Activated naive CD4-positive, alpha-beta T cell treated with anti-CD3 and anti-CD28 coated beads, Interleukin-2, amount 50 U/mL, for 72 hours (primary cell): ENCODE data around the gene ZNF646. TPM values are rescaled to one million over a fixed set of nuclear protein-coding genes. Genes with fewer than 3 reads are reported as not detected.
A peak's percentile ranks its signal among the peaks of the same experiment; 100 is the strongest.

Experiments used
- ATAC-seq, 2 donors: fragments of 150-1000 bp; cut with Tn5 transposase; 2 replicates each; pipeline ENCODE4 v1.10.0; 2021; ENCODE audit warnings: mild to moderate bottlenecking in 2 of 2, moderate library complexity in 2 of 2
- DNase-seq, 2 donors: peaks; one replicate each; pipeline ENCODE4 v3.0.0; 2021 to 2022; ENCODE audit warnings: low spot score in 2 of 2
- H3K27ac Mint-ChIP-seq, 2 donors: one replicate each; pipeline ENCODE4 v1.8.0; 2022; ENCODE audit warnings: mild to moderate bottlenecking in 2 of 2, mixed read lengths in 2 of 2
- H3K36me3 Mint-ChIP-seq, 2 donors: one replicate each; pipeline ENCODE4 v1.8.0; 2022; ENCODE audit warnings: mixed read lengths in 2 of 2
- H3K9me3 Mint-ChIP-seq, 2 donors: one replicate each; pipeline ENCODE4 v1.8.0; 2022; ENCODE audit warnings: mixed read lengths in 2 of 2
- total RNA-seq, 2 donors: library from RNA; stranded (reverse); gene quantifications; one replicate each; pipeline ENCODE4 v1.2.3, GENCODE V29; 2022

Gene ZNF646
- total RNA-seq, 2 donors from 2014 or later: 20.2 to 35.6 TPM

DNA sequence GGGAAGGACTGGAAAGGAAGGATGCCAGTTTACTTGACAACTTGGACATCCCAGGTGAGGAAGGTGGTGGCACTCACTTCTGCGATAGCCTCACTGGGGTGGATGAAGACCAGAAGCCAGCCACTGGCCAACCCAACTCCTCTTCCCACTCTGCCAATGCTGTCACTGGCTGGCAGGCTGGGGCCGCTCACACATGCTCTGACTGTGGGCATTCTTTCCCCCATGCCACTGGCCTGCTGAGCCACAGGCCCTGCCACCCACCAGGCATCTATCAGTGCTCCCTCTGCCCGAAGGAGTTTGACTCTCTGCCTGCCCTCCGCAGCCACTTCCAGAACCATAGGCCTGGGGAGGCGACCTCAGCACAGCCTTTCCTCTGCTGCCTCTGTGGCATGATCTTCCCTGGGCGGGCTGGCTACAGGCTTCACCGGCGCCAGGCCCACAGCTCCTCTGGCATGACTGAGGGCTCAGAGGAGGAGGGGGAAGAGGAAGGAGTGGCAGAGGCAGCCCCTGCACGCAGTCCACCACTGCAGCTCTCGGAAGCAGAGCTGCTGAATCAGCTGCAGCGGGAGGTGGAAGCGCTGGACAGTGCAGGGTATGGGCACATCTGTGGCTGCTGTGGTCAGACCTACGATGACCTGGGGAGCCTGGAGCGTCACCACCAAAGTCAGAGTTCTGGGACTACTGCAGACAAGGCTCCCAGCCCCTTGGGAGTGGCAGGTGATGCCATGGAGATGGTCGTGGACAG, 4.5 kb downstream of the ZNF646 start:
- ATAC-seq (no peak), DNase-seq (no peak)
- Mint-ChIP-seq H3K9me3 (no peaks in the 10 kb centered on the region), H3K36me3 (peaks cover 15 to 20% of the 10 kb centered on the region in 2 donors), H3K27ac (peak overlapping the region; percentile 71 to 84)

DNA sequence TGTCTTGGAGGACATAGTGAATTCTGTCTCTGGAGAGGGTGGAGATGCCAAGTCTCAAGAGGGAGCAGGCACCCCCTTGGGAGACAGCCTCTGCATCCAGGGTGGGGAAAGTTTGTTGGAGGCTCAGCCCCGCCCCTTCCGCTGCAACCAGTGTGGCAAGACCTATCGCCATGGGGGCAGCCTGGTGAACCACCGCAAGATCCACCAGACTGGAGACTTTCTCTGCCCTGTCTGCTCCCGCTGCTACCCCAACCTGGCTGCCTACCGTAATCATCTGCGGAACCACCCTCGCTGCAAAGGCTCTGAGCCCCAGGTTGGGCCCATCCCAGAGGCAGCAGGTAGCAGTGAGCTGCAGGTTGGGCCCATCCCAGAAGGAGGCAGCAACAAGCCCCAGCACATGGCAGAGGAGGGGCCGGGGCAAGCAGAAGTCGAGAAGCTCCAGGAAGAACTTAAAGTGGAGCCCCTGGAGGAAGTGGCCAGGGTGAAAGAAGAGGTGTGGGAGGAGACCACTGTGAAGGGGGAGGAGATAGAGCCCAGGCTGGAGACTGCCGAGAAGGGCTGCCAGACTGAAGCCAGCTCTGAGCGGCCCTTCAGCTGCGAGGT, 5.2 kb downstream of the ZNF646 start:
- no peak for ATAC-seq
- peak overlapping the region; percentile 71 to 84 for H3K27ac Mint-ChIP-seq
- DNase-seq: no peak
- peaks cover 13 to 18% of the 10 kb centered on the region in 2 donors for H3K36me3 Mint-ChIP-seq
- H3K9me3 Mint-ChIP-seq: no peaks in the 10 kb centered on the region

DNA sequence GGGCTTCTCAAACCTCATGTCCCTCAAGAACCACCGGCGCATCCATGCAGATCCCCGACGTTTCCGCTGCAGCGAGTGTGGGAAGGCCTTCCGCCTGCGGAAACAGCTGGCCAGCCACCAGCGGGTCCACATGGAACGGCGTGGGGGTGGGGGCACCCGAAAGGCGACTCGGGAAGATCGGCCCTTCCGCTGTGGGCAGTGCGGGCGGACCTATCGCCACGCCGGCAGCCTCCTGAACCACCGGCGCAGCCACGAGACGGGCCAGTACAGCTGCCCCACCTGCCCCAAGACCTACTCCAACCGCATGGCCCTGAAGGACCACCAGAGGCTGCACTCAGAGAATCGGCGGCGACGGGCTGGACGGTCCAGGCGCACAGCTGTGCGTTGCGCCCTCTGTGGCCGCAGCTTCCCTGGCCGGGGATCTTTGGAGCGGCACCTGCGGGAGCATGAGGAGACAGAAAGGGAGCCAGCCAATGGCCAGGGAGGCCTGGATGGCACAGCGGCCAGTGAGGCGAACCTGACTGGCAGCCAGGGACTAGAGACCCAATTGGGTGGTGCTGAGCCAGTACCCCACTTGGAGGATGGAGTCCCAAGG, 5.9 kb downstream of the ZNF646 start:
- DNase-seq (no peak), ATAC-seq (no peak)
- peak overlapping the region in 1 of 2 donors; percentile 71 for H3K27ac Mint-ChIP-seq
- no peaks in the 10 kb centered on the region for H3K9me3 Mint-ChIP-seq
- peaks cover 6 to 11% of the 10 kb centered on the region in 2 donors for H3K36me3 Mint-ChIP-seq

DNA sequence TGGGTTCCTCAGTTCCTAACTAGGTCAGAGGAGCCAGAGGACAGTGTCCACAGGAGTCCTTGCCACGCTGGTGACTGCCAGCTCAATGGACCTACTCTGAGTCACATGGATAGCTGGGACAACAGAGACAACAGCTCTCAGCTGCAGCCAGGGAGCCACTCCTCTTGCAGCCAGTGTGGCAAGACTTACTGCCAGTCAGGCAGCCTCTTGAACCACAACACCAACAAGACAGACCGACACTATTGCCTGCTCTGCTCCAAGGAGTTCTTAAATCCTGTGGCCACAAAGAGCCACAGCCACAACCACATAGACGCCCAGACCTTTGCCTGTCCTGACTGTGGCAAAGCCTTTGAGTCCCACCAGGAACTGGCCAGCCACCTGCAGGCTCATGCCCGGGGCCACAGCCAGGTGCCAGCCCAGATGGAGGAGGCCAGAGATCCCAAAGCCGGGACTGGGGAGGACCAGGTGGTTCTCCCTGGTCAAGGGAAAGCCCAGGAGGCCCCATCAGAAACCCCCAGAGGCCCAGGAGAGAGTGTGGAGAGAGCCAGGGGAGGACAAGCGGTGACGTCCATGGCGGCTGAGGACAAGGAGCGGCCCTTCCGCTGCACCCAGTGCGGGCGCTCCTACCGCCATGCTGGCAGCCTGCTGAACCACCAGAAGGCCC, 6.7 kb downstream of the ZNF646 start:
- peaks cover 6 to 9% of the 10 kb centered on the region in 2 donors for H3K36me3 Mint-ChIP-seq
- H3K27ac Mint-ChIP-seq: peak overlapping the region; percentile 44 to 71
- ATAC-seq (no peak), DNase-seq (no peak)
- H3K9me3 Mint-ChIP-seq: no peaks in the 10 kb centered on the region

DNA sequence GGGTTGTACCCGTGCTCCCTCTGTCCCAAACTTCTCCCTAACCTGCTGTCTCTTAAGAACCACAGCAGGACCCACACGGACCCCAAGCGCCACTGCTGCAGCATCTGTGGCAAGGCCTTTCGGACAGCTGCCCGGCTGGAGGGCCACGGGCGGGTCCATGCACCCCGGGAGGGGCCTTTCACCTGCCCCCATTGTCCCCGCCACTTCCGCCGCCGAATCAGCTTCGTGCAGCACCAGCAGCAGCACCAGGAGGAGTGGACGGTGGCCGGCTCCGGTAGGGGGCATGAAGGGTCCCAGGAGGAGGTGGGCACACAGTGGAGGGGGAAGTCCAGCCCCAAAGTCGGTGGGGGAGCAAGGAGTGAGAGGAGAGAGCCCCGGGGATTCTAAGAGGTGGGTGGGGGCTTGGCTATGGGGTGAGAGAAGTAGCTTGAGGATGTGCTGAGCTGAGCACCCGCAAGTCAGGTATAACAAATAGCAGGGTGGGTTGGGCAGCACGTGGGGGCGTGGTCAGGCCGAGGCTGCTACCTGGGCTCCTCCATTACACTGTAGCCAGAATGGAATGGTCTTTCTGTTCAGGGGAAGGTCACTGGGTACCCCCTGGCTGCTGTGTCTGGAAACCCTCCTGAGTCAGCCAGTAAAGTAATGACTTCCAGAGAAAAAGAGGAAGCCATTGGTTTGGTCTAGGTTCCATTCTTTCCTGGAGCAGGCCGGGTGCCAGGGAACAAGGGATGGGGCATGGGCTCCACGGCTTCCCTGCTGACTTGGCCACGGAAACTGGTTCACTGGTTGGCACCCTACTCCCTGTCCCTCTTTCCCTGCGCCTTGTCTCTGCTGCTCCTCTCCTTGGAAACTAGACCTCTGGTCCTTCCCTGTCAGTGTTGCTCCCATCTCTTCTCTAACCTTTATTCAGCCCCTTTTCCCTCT, 7.5 kb downstream of the ZNF646 start:
- Mint-ChIP-seq H3K36me3 (peaks cover 6 to 9% of the 10 kb centered on the region in 2 donors), H3K27ac (peak overlapping the region; percentile 48 to 71)
- no peak for ATAC-seq

DNA sequence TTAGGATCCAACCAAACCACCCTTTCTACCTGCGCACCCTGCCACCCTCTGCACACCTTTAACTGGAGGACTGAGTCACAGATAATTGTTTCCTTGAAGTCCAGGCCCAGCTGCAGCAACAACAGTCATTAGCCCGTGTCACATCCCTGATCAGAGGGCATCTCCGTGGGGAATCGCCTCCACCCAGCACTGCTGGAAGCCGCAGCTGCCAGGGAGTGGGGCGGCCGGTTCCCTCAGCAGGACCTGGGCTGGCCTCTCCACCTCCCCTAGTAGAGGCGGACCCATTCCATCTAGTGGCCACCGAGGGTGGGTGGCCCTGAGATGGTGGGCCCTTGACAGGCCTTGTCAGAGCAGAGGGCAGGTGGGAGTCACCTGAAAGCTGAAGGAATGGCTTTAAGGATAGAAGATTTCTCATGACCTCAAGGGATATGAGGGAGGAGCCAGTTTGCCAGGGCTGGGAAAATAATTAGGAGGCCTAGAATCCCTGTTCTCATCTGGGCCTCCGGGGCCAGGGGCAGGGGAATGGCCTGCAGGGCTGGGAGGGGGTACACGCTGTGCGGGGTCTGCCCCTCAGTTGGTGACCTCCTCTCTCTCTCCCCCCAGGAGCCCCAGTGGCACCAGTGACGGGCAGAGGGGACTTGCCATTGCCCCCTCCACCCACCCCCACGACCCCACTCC, 8.3 kb downstream of the ZNF646 start:
- Mint-ChIP-seq H3K9me3 (no peaks in the 10 kb centered on the region), H3K36me3 (peaks cover 6 to 8% of the 10 kb centered on the region in 2 donors), H3K27ac (peak overlapping the region in 1 of 2 donors; percentile 48)
- DNase-seq: no peak
- ATAC-seq: no peak

More for the DNA sequence above, 7.5 kb downstream of the ZNF646 start:
- H3K9me3 Mint-ChIP-seq: no peaks in the 10 kb centered on the region
- no peak for DNase-seq

DNA sequence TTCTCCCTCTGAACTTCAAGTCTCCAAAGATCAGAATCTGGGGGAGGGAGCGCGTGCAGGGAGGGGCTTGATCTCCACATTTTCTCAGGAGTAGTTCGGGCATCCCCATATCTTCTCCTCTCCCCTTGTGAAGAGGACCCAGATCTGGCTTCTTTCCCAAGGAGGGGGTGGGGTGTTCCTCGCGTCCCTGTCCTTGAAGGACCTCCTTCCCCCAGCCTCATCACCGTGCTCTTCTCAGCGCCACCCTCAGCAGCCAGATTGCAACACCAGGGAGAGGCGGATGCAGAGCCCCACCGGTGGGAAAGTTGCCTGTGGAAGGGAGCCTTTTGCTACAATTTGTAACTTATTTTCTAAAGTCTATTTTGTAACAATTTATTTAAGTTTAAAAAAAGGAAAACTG, 8.9 kb downstream of the ZNF646 start:
- Mint-ChIP-seq H3K27ac (no peak overlapping the region), H3K9me3 (no peaks in the 10 kb centered on the region), H3K36me3 (peaks cover 3% of the 10 kb centered on the region in 2 donors)
- DNase-seq: no peak
- no peak for ATAC-seq

DNA sequence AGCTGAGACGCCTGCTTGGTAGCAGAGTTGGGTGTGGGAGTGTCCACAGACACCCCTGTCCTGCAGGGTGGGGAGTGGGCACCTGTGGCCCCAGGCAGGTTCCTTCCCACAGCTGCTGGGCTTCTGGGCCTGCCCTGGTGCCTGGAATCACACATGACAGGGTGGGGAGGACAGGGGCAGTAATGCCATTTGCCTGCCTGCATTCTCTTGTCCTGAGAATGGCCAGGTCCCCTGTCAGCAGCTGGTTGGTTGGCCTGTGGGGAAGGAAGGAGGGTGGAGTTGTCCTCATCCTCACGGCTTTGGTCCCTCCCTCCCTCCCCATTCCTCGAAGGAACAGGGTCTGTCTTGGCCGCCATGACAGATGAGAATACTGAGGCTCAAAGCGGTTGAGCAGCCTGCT, 9.3 kb downstream of the ZNF646 start:
- H3K36me3 Mint-ChIP-seq: no peaks in the 10 kb centered on the region
- ATAC-seq (no peak), DNase-seq (no peak)
- H3K27ac Mint-ChIP-seq: no peak overlapping the region
- H3K9me3 Mint-ChIP-seq: no peaks in the 10 kb centered on the region

DNA sequence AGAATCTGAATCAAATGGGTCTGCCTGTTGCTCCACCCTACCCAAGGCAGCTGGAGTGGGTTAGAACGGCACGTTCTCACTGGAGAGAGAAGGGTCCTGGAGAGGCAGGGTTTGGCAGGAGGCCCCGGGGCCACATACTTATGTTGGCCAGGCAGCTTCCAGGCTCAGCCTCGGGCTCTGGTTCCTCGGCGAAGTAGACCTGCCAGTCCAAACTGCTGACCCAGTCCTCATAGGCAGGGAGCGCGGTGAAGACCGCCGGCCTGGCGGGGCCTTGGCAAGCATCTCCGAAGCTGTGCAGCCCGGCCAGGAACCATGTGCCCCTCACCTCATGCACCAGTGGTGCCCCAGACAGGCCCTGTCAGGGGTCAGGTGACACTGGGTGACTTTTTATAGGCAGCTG, 9.8 kb downstream of the ZNF646 start:
- Mint-ChIP-seq H3K9me3 (no peaks in the 10 kb centered on the region), H3K36me3 (no peaks in the 10 kb centered on the region), H3K27ac (no peak overlapping the region)
- no peak for DNase-seq
- no peak for ATAC-seq

DNA sequence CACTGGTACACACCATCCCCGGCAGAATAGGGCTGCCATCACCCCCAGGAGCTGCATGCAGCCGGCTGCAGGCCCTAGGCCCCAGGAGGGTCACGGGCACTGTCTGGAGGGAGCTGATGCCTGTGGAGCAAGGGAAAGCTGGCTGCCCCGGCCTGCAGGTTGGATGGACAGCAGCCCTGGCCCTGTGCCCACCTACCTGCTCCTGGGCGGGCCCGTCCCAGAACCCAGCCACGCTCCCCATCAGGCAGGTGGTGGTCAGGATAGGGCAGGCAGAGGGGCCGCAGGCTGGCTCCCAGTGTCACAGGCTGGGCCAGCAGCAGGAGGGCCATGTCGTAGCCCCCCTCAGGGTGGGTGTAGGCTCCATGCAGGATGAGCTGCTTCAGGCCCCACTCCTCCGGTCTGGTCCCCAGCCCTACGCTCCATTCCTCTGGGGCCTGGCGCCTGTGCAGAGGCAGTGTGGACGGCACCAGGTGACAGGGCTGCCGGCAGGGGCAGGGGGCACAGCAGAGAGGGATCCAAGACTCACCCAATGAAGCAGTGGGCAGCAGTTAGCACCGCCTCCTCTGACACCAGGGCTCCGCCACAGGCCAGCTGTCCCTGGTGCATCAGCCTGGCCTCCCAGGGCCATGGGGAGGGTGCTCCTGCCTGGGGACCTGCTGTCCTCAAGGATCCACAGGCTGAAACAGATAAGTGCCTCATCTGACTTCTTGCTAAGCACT, 10.5 kb downstream of the ZNF646 start:
- Mint-ChIP-seq H3K36me3 (no peaks in the 10 kb centered on the region), H3K27ac (peak overlapping the region in 1 of 2 donors; percentile 54), H3K9me3 (no peaks in the 10 kb centered on the region)
- DNase-seq (no peak), ATAC-seq (peak in 1 of 2 donors; percentile 8)

DNA sequence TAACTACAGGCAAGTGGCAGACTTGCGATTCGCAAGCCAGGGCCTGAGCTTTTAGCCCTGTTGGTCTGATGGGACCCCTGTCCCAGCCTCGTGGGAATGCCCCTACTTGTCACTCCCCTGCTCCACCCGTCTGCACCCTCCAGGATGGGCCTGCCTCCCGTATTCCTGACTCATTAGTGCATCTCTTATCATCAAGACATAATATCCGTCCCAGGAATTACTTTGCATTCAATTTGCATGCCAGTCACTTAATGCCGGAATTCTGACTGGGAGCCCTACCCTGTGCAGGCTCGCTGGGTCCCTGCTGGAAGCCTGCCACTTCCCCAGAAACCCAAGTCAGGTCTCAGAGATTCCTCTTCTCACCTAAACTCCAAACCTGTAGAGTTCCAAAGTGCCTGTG, 11.2 kb downstream of the ZNF646 start:
- Mint-ChIP-seq H3K36me3 (peaks cover 0 to under 1% of the 10 kb centered on the region in 2 donors), H3K9me3 (no peaks in the 10 kb centered on the region), H3K27ac (peak overlapping the region in 1 of 2 donors; percentile 54)
- ATAC-seq (no peak), DNase-seq (no peak)

DNA sequence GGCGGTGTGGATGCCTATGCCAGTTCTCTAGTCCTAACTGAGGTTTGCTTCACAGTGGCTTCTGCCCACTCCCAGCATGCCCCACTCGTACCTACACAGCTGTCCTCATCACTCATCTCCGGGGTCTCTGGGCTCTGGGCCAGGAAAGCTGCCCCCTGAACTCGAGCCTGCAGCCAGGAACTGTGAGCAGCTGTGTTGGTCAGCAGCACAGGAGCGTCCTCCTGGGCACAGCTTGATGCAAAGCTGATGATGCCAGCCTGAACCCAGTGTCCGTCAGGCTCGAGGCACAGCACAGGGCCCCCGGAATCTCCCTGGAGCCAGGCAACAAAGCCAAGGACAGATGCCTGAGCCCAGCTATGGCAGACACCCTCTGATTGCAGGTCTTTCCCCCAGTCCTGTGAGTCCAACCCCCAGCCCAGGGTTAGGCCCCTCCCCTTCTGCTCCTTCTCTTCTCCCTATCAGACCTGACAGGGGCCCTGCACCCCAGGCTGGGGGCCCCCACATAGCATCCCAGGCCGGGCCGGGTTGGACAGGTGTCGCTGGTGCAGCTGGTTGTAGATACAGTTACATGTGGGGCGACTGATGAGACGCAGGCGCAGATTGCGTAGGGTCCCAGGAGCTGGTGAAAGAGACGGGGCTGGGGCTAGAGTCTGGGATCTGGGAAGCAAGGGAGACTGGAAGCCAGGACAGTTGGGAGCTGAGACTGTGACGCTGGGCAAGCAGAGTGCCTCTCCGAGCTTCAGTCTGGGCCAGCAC, 11.8 kb downstream of the ZNF646 start:
- Mint-ChIP-seq H3K36me3 (peaks cover 0 to 5% of the 10 kb centered on the region in 2 donors), H3K27ac (peak overlapping the region in 1 of 2 donors; percentile 54), H3K9me3 (no peaks in the 10 kb centered on the region)
- ATAC-seq (no peak), DNase-seq (no peak)

DNA sequence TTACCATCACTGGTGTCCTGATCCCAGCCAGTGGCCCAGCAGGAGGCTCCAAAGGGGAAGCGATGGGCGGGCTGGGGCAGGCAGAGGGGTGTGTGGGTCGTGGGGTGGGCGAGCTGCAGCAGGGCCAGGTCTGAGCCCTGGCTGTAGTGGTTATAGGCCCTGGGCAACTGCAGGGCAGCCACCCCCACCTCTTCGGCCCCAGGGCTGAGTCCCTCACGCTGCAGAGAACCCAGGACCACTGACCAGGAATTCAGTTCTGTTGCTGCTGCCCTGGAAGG, 12.3 kb downstream of the ZNF646 start:
- Mint-ChIP-seq H3K9me3 (no peaks in the 10 kb centered on the region), H3K27ac (peak overlapping the region in 1 of 2 donors; percentile 54), H3K36me3 (peaks cover 0 to 5% of the 10 kb centered on the region in 2 donors)
- DNase-seq (no peak), ATAC-seq (no peak)

DNA sequence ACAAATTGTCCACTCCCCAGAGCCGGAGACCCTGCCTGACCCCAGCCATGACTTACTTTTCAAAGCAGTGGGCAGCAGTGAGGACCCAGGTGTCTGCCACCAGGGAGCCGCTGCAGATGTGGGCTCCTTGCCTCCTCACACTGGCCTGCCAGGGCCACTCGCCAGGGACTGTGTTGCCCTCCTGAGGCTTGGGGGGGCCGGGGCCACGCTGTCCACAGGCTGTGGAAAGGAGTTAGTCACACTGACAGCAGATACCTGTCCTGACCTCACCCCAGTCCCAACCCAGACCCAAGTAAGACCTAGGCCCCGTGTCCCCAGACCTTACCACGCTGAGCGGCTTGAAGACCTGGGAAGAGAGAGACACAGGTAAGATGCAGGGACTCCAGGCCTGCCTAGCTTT, 13.3 kb downstream of the ZNF646 start:
- peaks cover 0 to 5% of the 10 kb centered on the region in 2 donors for H3K36me3 Mint-ChIP-seq
- H3K27ac Mint-ChIP-seq: peak overlapping the region in 1 of 2 donors; percentile 60
- ATAC-seq (no peak), DNase-seq (no peak)
- no peaks in the 10 kb centered on the region for H3K9me3 Mint-ChIP-seq

DNA sequence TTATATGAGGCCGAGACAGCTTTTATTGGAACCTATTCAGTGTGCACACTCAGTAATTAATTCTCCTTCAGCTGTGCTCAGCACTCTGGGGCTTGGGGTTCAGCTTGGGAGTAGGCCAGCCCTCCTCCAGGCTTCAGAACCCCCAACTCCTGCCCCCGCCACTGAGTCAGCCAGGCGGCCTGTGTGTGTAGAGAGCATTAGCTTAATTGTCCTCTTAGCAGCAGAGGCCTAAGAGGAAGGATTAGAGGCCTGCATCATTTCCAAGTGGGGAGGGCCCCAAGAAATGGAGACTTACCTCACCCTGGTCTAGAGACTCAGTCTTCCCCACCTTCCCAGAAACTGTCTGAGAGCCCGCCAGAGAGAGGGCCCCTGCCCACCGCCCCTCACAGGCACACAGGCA, 13.7 kb downstream of the ZNF646 start:
- peak overlapping the region in 1 of 2 donors; percentile 27 for H3K27ac Mint-ChIP-seq
- DNase-seq (no peak), ATAC-seq (no peak)
- peaks cover 0 to 5% of the 10 kb centered on the region in 2 donors for H3K36me3 Mint-ChIP-seq
- H3K9me3 Mint-ChIP-seq: no peaks in the 10 kb centered on the region
